H7 (cell line): Measurements from ENCODE around the gene CALR3. TPM values are rescaled to one million over a fixed set of nuclear protein-coding genes. Genes with fewer than 3 reads are reported as not detected.
"Not testable (repeated sequence)": the region's sequence is repeated elsewhere in the genome, so short reads cannot be mapped to it uniquely, and the experiment has no call there.

Experiments used
- DNase-seq: peaks from one replicate; pipeline ENCODE4 v3.0.0; 2012
- H3K27me3 ChIP-seq: 2 replicates; pipeline ENCODE4 v1.6.0; 2011; ENCODE audit warnings: mild to moderate bottlenecking, low read length; ENCODE audit not compliant: control insufficient read depth, insufficient read depth
- H3K36me3 ChIP-seq: replicated peaks from 2 replicates; pipeline ENCODE4 v1.5.1; 2011; ENCODE audit warnings: low read length; ENCODE audit not compliant: control insufficient read depth, insufficient read depth
- H3K4me3 ChIP-seq: 2 replicates; pipeline ENCODE4 v1.5.1; 2011; ENCODE audit warnings: low read depth, mild to moderate bottlenecking, control low read depth, low read length, moderate library complexity; ENCODE audit not compliant: insufficient read depth
- total RNA-seq: library from RNA; depleted of rRNA; stranded (reverse); fragments of >200 nt; shearing (Covaris generic); gene quantifications from 2 replicates; pipeline ENCODE4 v1.2.3, GENCODE V29; 2014

The CALR3 gene
- total RNA-seq, 1 experiment from 2014 or later, result 0.97 TPM

DNA sequence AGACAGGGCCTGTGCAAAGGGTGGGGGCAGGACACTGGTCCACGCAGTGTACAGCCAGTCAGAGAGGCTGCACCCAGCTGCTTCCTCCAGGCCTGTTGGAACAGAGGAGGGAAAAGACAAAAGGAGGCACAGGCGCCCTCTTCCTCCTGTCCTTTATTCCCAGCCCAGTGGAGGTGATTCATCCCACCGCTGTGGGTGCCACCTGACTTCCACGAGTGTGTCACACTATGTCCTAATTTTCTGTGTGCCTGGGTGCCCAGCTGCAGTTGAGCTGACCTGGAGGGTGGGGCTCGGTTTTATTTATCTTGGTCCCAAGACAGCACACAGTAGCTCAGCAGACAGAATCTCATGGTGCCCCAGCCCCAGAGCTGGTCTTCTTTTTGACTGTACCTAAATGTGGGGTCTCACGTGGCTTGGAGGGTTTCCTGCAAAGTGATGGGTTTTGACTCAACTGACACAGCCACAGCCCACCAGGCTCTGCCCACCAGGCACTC lies 33.2 kb downstream of the CALR3 start:
- no peak for DNase-seq
- Histone ChIP-seq H3K27me3 (no peaks in the 10 kb centered on the region), H3K36me3 (no peaks in the 10 kb centered on the region)

GRCh38 chr19:16461630-16462051 lies 34.3 kb downstream of the CALR3 start:
- no peaks in the 10 kb centered on the region for H3K36me3 ChIP-seq
- no peaks in the 10 kb centered on the region for H3K27me3 ChIP-seq
- no peak overlapping the region for H3K4me3 ChIP-seq
- DNase-seq, result peak; percentile 33

More for the DNA sequence above, 33.2 kb downstream of the CALR3 start:
- no peak overlapping the region for H3K4me3 ChIP-seq

GRCh38 chr19:16460454-16460853 lies 35.5 kb downstream of the CALR3 start:
- no peaks in the 10 kb centered on the region for H3K36me3 ChIP-seq
- DNase-seq, result no peak
- no peak overlapping the region for H3K4me3 ChIP-seq
- no peaks in the 10 kb centered on the region for H3K27me3 ChIP-seq

- Histone ChIP-seq H3K36me3 (no peaks in the 10 kb centered on the region), H3K4me3 (no peak overlapping the region), H3K27me3 (no peaks in the 10 kb centered on the region)
- DNase-seq, result no peak
Observed at GRCh38 chr19:16459680-16460079, 36.3 kb downstream of the CALR3 start.

DNA sequence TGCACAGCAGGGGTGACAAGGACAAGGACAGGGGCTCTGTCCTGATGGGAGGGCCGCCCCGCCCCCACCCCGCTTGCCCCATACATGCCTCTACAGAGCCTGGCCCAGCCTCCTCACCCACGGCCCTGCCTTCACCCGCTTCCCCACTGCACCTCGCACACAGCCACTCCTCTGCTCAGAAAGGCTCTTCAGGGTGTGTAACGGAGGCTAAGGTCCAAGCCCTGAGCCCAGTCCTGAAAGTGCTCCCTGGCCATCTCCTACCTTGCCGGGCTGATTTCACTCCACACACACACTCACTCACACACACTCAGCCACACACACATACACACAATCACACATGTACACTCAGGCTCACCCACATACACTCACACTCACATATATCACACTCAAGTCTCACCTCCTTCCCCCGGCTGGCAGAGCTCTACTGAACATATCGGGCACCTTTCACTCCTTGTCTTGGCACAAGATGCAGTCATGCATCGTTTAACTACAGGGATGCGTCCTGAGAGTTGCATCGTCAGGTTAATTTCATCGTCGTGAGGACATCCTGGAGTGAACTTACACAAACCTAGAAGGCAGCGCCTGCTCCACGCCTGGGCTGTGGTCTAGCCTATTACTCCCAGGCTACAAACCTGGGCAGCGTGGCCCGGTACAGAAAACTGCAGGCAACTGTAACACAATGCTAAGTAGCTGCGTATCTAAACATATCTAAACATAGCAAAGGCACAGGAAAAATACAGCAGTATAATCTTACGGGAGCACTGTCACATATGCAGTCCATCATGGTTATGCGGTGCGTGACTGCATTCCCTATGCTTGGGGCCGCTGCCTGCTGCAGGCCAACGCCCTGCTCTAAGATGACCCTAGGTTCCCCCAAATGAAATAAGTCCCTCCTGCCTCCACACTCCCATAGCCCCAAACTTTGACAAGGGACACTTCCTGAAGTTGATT lies 37.3 kb downstream of the CALR3 start:
- H3K27me3 ChIP-seq, result no peaks in the 10 kb centered on the region
- DNase-seq, result peak; percentile 55
- no peaks in the 10 kb centered on the region for H3K36me3 ChIP-seq
- no peak overlapping the region for H3K4me3 ChIP-seq

DNA sequence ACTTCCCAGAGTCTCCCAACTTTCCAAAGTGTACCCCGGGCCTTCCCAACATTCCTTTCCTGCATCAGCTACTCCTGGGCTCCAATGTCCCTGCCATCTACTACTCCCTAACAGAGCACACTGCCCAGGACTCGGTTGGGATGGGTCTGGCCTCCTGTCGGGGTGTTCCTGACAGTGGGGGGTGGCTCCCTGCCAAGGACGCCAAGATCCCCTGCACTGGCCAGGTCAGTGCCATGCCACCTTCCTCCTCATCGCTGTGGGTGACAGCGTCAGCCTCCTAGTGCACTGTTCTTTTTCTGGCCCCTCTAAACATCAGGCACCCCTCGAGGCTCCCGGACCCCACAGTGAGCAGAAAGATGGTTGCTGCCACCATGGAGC lies 38.0 kb downstream of the CALR3 start:
- Histone ChIP-seq H3K4me3 (no peak overlapping the region), H3K27me3 (no peaks in the 10 kb centered on the region), H3K36me3 (no peaks in the 10 kb centered on the region)
- no peak for DNase-seq

- H3K27me3 ChIP-seq, result no peaks in the 10 kb centered on the region
- H3K36me3 ChIP-seq, result no peaks in the 10 kb centered on the region
- no peak overlapping the region for H3K4me3 ChIP-seq
- DNase-seq, result peak; percentile 62
Observed at GRCh38 chr19:16457195-16457953, 38.6 kb downstream of the CALR3 start.

GRCh38 chr19:16456652-16457194 lies 39.2 kb downstream of the CALR3 start:
- DNase-seq, result peak; percentile 57
- Histone ChIP-seq H3K27me3 (no peaks in the 10 kb centered on the region), H3K36me3 (no peaks in the 10 kb centered on the region), H3K4me3 (no peak overlapping the region)

- no peaks in the 10 kb centered on the region for H3K27me3 ChIP-seq
- DNase-seq, result no peak
- H3K36me3 ChIP-seq, result no peaks in the 10 kb centered on the region
- no peak overlapping the region for H3K4me3 ChIP-seq
Observed at GRCh38 chr19:16455489-16455888, 40.5 kb downstream of the CALR3 start.

GRCh38 chr19:16454351-16454918 lies 41.5 kb downstream of the CALR3 start:
- no peak for DNase-seq
- Histone ChIP-seq H3K36me3 (no peaks in the 10 kb centered on the region), H3K4me3 (no peak overlapping the region), H3K27me3 (no peaks in the 10 kb centered on the region)

DNA sequence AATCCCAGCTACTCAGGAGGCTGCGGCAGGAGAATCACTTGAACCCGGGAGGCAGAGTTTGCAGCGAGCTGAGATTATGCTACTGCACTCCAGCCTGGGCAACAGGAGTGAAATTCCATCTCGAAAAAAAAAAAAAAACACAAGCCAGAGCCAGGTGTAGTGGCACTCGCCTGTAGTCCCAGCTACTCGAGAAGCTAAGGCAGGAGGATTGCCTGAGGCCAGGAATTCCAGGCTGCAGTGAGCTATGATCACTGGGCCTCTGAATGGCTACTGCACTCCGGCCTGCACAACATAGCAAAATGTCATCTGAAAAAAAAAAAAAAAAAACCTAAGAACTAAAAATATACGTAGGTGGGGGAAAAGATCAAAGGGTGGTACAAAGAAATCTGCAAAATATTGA lies 43.6 kb downstream of the CALR3 start:
- H3K36me3 ChIP-seq, result no peaks in the 10 kb centered on the region
- no peaks in the 10 kb centered on the region for H3K27me3 ChIP-seq
- H3K4me3 ChIP-seq, result no peak overlapping the region
- no peak for DNase-seq

GRCh38 chr19:16449330-16449961 lies 46.5 kb downstream of the CALR3 start:
- Histone ChIP-seq H3K36me3 (no peaks in the 10 kb centered on the region), H3K27me3 (no peaks in the 10 kb centered on the region), H3K4me3 (no peak overlapping the region)
- no peak for DNase-seq

DNA sequence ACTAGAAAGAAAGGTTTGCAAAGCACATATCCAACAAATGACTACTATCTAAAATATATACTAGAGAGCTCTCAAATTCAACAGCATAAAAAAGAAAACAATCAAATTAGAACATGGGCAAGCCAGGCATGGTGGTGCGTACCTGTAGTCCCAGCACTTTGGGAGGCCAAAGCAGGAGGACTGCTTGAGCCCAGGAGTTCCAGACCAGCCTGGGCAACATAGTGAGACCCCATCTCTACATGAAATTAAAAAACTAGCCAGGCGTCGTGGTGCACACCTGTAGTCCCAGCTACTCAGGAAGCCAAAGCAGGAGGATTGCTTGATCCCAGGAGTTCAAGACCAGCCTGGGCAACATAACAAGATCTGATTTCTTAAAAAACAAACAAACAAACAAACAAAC lies 47.1 kb downstream of the CALR3 start:
- not testable (repeated sequence) for H3K27me3 ChIP-seq, H3K4me3 ChIP-seq, H3K36me3 ChIP-seq, DNase-seq
